Gastrocnemius medialis (tissue), 4 donors: Measurements from ENCODE around the gene DMKN. TPM values are rescaled to one million over a fixed set of nuclear protein-coding genes. Genes with fewer than 3 reads are reported as not detected.

Experiments used
- ATAC-seq, 2 donors: fragments of 150-250 bp; one replicate each; pipeline ENCODE4 v1.9.1; 2016
- DNase-seq, 2 donors: peaks; one replicate each; pipeline ENCODE4 v3.0.0-alpha.2; 2019
- H3K27ac ChIP-seq, 4 donors: fragments of 200-600 bp; sonication (generic); 1 replicate in 1 of 4; 2 replicates in 3 of 4; pipeline ENCODE4 v1.5.1; 2016 to 2018; ENCODE audit warnings: mild to moderate bottlenecking in 2 of 4, moderate library complexity in 1 of 4
- H3K27me3 ChIP-seq, 3 donors: fragments of 200-600 bp; sonication (generic) in 2 of 3; 1 replicate in 1 of 3; 2 replicates in 2 of 3; pipeline versions ENCODE4 v1.5.1 to v1.6.0; 2016 to 2019; ENCODE audit warnings: mild to moderate bottlenecking in 1 of 3, moderate library complexity in 1 of 3
- H3K36me3 ChIP-seq, 2 donors: fragments of 200-600 bp; sonication (generic) in 1 of 2; one replicate each; pipeline ENCODE4 v1.5.1; 2017 to 2018
- H3K4me1 ChIP-seq, 2 donors: fragments of 200-600 bp; sonication (generic) in 1 of 2; one replicate each; pipeline ENCODE4 v1.5.1; 2016 to 2017; ENCODE audit warnings: mild to moderate bottlenecking in 2 of 2
- H3K4me3 ChIP-seq, 4 donors: fragments of 200-600 bp; sonication (generic) in 3 of 4; 1 replicate in 1 of 4; 2 replicates in 3 of 4; pipeline ENCODE4 v1.5.1; 2016 to 2019; ENCODE audit warnings: mild to moderate bottlenecking in 2 of 4
- H3K9me3 ChIP-seq, 3 donors: fragments of 200-600 bp; sonication (generic) in 2 of 3; 1 replicate in 1 of 3; 2 replicates in 2 of 3; pipeline ENCODE4 v1.5.1; 2016 to 2019
- CTCF ChIP-seq, 5 experiments: fragments of 450-650 bp in 3 of 5; fragments of 200-600 bp in 2 of 5; sonication (generic) in 2 of 5; IDR thresholded peaks in 4 of 5; conservative IDR thresholded peaks in 1 of 5; 1 replicate in 4 of 5; 2 replicates in 1 of 5; pipeline ENCODE4 v1.5.1; 2016 to 2019; ENCODE audit warnings: antibody characterized with exemption in 5 of 5, mild to moderate bottlenecking in 3 of 5, moderate library complexity in 3 of 5
- POLR2A ChIP-seq, 2 donors: fragments of 450-650 bp; IDR thresholded peaks; one replicate each; pipeline ENCODE4 v1.6.1; 2017; ENCODE audit warnings: antibody characterized with exemption in 2 of 2, mild to moderate bottlenecking in 2 of 2, moderate library complexity in 2 of 2
- in situ Hi-C, 4 donors: fragments of 200-750 bp; cut with MboI; loops; one replicate each; pipeline versions ENCODE4 v1.15.0 to v1.8.0; 2017; ENCODE audit warnings: low sequenced_read_pairs in 4 of 4
- intact Hi-C: fragments of 100-400 bp; cut with DNase I; formaldehyde crosslinking; loops from one replicate; pipeline ENCODE4 v1.15.1; 2023; ENCODE audit warnings: low total_unique reads
- total RNA-seq, 4 donors: library from RNA; depleted of rRNA; stranded (reverse); fragments of >200 nt; gene quantifications; one replicate each; pipeline versions ENCODE4 v1.1.0 to v1.2.3, GENCODE V29; 2016

Gene DMKN
- total RNA-seq, 4 donors from 2014 or later: 0.89 TPM; not detected in 3

- intact Hi-C loops: no loop called here
- DNase-seq: no peak
- H3K27me3 ChIP-seq: peaks cover 19 to 31% (median 30%) of the 10 kb centered on the region in 3 donors
These were observed 47.2 kb upstream of the DMKN start for GRCh38 chr19:35560677-35561076.

GRCh38 chr19:35560271-35560670, 46.8 kb upstream of the DMKN start:
- TF ChIP-seq POLR2A (IDR thresholded peaks at IDR 0.05): no peak
- TF ChIP-seq CTCF (IDR thresholded peaks at IDR 0.05 in 4 of 5, conservative IDR thresholded peaks at IDR 0.05 in 1 of 5): no peak
- Histone ChIP-seq H3K9me3 (no peaks in the 10 kb centered on the region), H3K4me1 (peaks cover 0 to 9% of the 10 kb centered on the region in 2 donors), H3K27ac (no peak overlapping the region), H3K36me3 (no peaks in the 10 kb centered on the region), H3K4me3 (no peak overlapping the region), H3K27me3 (peaks cover 19 to 31% (median 30%) of the 10 kb centered on the region in 3 donors)
- DNase-seq: no peak
- ATAC-seq: no peak
- intact Hi-C loops (no loop called here), in situ Hi-C loops (no loop called here)

More at GRCh38 chr19:35560677-35561076, 47.2 kb upstream of the DMKN start:
- in situ Hi-C loops: no loop called here
- no peaks in the 10 kb centered on the region for H3K9me3 ChIP-seq
- no peak for TF ChIP-seq CTCF (IDR thresholded peaks at IDR 0.05 in 4 of 5, conservative IDR thresholded peaks at IDR 0.05 in 1 of 5)
- TF ChIP-seq POLR2A (IDR thresholded peaks at IDR 0.05): no peak
- H3K27ac ChIP-seq: no peak overlapping the region
- H3K4me1 ChIP-seq: peaks cover 0 to 9% of the 10 kb centered on the region in 2 donors
- H3K4me3 ChIP-seq: no peak overlapping the region
- H3K36me3 ChIP-seq: no peaks in the 10 kb centered on the region
- no peak for ATAC-seq

- DNase-seq (no peak), ATAC-seq (no peak)
- H3K9me3 ChIP-seq: no peaks in the 10 kb centered on the region
- intact Hi-C loops (no loop called here), in situ Hi-C loops (no loop called here)
- H3K4me3 ChIP-seq: no peak overlapping the region
- peaks cover 19 to 30% (median 30%) of the 10 kb centered on the region in 3 donors for H3K27me3 ChIP-seq
- no peak overlapping the region for H3K27ac ChIP-seq
- H3K36me3 ChIP-seq: no peaks in the 10 kb centered on the region
- TF ChIP-seq CTCF (IDR thresholded peaks at IDR 0.05 in 4 of 5, conservative IDR thresholded peaks at IDR 0.05 in 1 of 5) (no peak), POLR2A (IDR thresholded peaks at IDR 0.05) (no peak)
- H3K4me1 ChIP-seq: peaks cover 0 to 9% of the 10 kb centered on the region in 2 donors
These were observed 46.3 kb upstream of the DMKN start for GRCh38 chr19:35559781-35560180.

DNA sequence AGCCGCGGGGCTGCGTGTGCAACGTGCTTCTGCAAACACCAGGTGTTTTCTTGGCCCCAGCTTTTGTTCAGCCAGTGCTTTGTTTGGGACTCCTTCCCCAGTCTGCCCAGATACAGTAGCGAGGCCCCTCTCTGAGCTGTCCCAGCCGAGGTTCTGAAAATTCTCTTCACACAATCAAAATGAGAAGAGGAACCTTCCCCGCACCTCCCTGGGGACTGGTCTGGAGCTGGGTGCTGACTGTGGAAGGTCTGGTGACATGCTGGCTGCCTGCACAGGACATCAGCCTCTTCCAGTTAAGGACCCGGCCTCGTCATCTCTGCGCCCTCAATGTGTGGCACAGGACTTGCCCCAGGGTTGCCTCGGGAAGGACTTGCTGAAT, 45.8 kb upstream of the DMKN start:
- Histone ChIP-seq H3K4me1 (peaks cover 0 to 9% of the 10 kb centered on the region in 2 donors), H3K27me3 (peaks cover 19 to 30% (median 28%) of the 10 kb centered on the region in 3 donors), H3K4me3 (no peak overlapping the region), H3K9me3 (no peaks in the 10 kb centered on the region), H3K27ac (no peak overlapping the region), H3K36me3 (no peaks in the 10 kb centered on the region)
- intact Hi-C loops (no loop called here), in situ Hi-C loops (no loop called here)
- ATAC-seq (no peak), DNase-seq (no peak)
- TF ChIP-seq POLR2A (IDR thresholded peaks at IDR 0.05): no peak
- no peak for TF ChIP-seq CTCF (IDR thresholded peaks at IDR 0.05 in 4 of 5, conservative IDR thresholded peaks at IDR 0.05 in 1 of 5)
